AG04449 (cell line): ENCODE results near the gene DGKE.

Experiments used
- CTCF ChIA-PET: fragments of 350-600 bp; formaldehyde crosslinking; extraction: SDS; loops from one replicate; lab custom pipeline; 2021; ENCODE audit warnings: antibody characterized with exemption; lab: Yijun Ruan, JAX
- POLR2A ChIA-PET: fragments of 400-600, 350-600 bp; formaldehyde crosslinking; extraction: SDS; loops from one replicate; lab custom pipeline; 2020; ENCODE audit warnings: antibody characterized with exemption, inconsistent platforms; lab: Yijun Ruan, JAX
- DNase-seq: peaks from one replicate; pipeline ENCODE4 v3.0.0-alpha.2; 2010; ENCODE audit warnings: low read depth, low spot score
- H3K4me3 ChIP-seq: 2 replicates; pipeline ENCODE4 v1.5.1; 2011; ENCODE audit warnings: low read depth, mild to moderate bottlenecking, control low read depth, low read length
- TF ChIP-seq, protein P1 (sequence below): IDR thresholded peaks from one replicate; pipeline ENCODE4 v1.5.1; 2011; ENCODE audit warnings: mild to moderate bottlenecking, moderate library complexity, low read length, control low read depth, inconsistent platforms; ENCODE audit not compliant: insufficient read depth; ENCODE audit errors: missing control alignments

DGKE gene

DNA sequence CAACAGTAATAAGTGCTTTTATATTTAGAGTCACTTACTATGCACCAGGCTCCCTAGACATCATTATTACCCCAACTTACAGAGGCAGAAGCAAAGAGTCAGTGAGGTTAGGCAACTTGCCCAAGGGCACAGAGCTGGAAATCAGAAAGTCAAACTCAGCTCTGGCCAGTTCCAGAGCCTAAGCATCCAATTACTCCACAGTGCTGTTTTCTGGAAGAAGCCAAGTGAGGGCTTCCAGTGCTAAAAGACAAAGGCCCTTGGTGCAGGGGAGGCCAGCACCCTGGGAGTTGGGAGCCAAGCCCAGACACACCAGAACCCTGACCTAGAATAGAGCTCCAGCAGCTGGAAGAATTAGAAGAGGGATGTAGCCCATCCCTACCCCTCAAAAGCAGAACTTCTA is 40.4 kb upstream of the DGKE start:
- H3K4me3 ChIP-seq: no peak overlapping the region
- DNase-seq: no peak
- TF ChIP-seq, protein P1, sequence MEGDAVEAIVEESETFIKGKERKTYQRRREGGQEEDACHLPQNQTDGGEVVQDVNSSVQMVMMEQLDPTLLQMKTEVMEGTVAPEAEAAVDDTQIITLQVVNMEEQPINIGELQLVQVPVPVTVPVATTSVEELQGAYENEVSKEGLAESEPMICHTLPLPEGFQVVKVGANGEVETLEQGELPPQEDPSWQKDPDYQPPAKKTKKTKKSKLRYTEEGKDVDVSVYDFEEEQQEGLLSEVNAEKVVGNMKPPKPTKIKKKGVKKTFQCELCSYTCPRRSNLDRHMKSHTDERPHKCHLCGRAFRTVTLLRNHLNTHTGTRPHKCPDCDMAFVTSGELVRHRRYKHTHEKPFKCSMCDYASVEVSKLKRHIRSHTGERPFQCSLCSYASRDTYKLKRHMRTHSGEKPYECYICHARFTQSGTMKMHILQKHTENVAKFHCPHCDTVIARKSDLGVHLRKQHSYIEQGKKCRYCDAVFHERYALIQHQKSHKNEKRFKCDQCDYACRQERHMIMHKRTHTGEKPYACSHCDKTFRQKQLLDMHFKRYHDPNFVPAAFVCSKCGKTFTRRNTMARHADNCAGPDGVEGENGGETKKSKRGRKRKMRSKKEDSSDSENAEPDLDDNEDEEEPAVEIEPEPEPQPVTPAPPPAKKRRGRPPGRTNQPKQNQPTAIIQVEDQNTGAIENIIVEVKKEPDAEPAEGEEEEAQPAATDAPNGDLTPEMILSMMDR: no peak
- POLR2A ChIA-PET: no interaction called here
- CTCF ChIA-PET: interaction anchor here (1.2 to 4.1 kb wide), 3 partner anchors 13 to 26 kb away, joined by 3 to 21 read pairs (median 9); no protein-coding TSS in a partner anchor

DNA sequence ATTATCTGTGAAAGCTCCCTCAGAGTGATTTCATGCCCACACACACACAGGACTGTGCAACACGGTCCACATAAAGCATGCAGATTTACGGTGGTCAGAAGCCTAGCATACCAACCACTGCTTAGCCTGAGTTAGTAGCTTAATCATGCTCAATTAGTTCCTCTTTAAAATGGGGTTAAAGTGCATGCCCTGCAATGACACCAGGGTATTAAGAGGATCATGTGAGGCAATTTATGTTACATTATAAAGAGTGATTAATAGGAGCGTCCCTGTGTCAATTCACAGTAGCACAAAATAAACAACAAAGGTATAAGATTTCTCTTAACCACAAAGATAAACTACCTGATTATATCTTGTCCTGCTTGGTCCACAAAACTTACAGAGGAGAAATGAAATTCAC is 40.0 kb upstream of the DGKE start:
- DNase-seq: no peak
- H3K4me3 ChIP-seq: no peak overlapping the region
- TF ChIP-seq, protein P1: no peak
- POLR2A ChIA-PET: no interaction called here
- CTCF ChIA-PET: interaction anchor here (1.2 to 4.1 kb wide), 3 partner anchors 13 to 26 kb away, joined by 3 to 21 read pairs (median 9); no protein-coding TSS in a partner anchor

DNA sequence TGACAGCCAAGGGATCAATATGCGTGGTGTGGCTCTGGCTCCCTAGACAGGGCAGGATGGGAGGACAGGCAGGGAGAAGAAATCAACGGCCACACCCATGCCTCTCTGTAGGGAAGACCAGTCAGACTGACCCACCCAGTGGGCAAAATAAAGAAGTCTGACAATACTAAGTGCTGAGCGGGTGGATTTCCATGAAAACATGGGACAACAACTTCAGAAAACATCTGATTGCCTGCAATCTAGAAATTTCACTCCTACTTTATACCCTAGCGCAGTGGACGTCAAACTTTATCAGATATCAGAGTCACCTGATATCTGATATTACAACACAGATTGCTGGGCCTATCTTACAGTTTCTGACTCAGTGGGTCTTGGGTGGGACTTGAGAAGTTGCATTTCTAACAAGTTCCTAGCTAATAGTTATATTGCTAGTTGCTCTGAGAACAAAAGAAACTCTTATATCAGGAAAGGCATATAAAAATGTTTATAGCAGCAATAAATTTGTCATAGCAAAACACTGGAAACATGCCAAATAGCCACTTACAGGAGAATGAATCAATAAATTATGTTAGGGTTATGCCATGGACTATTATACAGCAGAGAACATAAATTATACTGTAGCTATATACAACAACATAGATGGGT is 38.6 kb upstream of the DGKE start:
- no peak for DNase-seq
- no peak overlapping the region for H3K4me3 ChIP-seq
- ChIA-PET CTCF (interaction anchor here (1.0 to 4.1 kb wide), 2 partner anchors 14 to 24 kb away, joined by 3 to 21 read pairs; no protein-coding TSS in a partner anchor), POLR2A (no interaction called here)
- TF ChIP-seq, protein P1: no peak

DNA sequence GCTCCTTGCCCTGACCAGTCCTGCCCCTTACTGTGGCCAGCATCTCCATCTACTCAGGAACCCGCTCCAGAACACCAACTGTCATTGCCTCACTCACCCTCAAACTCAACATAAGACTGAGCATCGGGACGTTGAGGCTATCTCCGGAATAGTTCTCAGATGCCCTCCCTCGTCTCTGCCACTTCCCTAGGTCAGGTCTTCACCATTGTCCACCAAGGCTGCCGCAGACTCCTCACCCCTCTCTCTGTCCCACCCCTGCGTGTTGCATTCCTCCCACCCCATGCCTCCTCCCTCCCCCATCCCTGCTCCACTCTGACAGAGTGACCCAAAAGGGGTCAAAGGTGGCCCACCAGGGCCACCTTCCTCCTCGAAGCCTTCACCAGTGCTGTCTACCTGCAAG is 37.4 kb upstream of the DGKE start:
- DNase-seq: no peak
- TF ChIP-seq, protein P1: no peak
- POLR2A ChIA-PET: no interaction called here
- CTCF ChIA-PET: interaction anchor here (1.0 to 4.1 kb wide), 2 partner anchors 16 to 23 kb away, joined by 3 to 21 read pairs; no protein-coding TSS in a partner anchor
- no peak overlapping the region for H3K4me3 ChIP-seq

DNA sequence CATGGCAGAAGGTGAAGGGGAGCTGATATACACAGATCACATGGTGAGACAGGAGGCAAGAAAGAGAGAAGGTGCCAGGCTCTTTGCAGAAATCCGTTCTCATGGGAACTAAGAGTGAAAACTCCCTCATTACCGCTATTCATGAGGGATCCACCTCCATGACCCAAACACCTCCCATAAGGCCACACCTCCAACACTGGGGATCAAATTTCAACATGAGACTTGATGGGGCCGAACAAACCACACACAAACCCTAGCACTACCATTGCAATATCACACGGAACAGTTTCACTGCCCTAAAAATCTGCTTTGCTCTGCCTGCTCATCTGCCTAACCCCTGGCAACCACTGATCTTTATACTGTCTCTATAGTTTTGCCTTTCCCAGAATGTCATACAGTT is 35.0 kb upstream of the DGKE start:
- TF ChIP-seq, protein P1: no peak
- no peak overlapping the region for H3K4me3 ChIP-seq
- no peak for DNase-seq
- ChIA-PET CTCF (interaction anchor here (1.5 to 3.6 kb wide), 3 partner anchors 17 to 21 kb away, joined by 4 to 24 read pairs (median 14); no protein-coding TSS in a partner anchor), POLR2A (no interaction called here)

DNA sequence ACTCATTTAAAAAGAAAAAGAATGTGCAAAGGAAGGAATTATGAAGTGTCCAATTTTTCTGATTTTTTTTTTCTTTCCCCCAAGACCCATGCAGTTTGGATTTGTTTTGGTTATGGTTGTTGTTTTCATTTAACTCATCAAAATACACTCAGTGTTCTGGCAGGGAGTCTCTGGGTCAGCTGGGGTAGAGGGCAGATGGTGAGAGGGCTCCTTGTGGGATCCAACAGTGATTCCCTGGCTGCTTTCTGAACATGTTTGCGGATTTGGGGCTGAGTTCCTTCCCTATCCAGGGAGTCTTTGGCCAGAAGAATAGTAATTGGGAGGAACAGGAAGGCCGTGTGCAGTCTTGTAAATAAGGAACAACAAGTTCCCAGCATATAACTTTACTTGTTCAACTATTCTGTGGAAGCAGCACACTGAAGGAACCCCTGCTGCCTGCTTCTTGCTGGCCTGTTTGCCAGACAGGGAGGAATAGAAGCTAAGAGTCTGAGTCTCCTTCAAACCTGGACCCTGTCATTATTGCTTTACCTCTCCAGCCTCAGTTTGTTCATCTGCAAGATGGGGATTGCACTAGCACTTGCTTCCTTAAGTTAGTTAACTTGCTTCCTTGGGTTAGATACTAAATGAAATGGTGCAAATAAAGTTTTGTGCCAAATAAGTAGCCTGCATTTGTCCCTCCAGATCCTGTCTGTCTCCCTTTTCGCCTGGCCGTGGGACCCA is 32.3 kb upstream of the DGKE start:
- DNase-seq: no peak
- POLR2A ChIA-PET: interaction anchor here (0.6 kb wide), 1 partner anchor 672 kb away, joined by 3 read pairs; no protein-coding TSS in a partner anchor
- TF ChIP-seq, protein P1: no peak
- H3K4me3 ChIP-seq: no peak overlapping the region
- CTCF ChIA-PET: interaction anchor here (1.9 to 3.6 kb wide), 3 partner anchors 18 to 21 kb away, joined by 9 to 24 read pairs (median 14); no protein-coding TSS in a partner anchor
